Hematopoietic multipotent progenitor cell (in vitro differentiated cells): ENCODE data around the gene CPVL. TPM values are rescaled to one million over a fixed set of nuclear protein-coding genes. Genes with fewer than 3 reads are reported as not detected.
"Not testable (repeated sequence)": the region's sequence is repeated elsewhere in the genome, so short reads cannot be mapped to it uniquely, and the experiment has no call there.

Experiments used
- DNase-seq, 3 donors: peaks; one replicate each; pipeline ENCODE4 v3.0.0-alpha.2; 2011 to 2015; ENCODE audit warnings: low read depth in 2 of 3, low spot score in 2 of 3
- total RNA-seq: library from RNA; depleted of rRNA; stranded (reverse); fragments of >200 nt; gene quantifications from one replicate; pipeline ENCODE4 v1.2.3, GENCODE V29; 2012

CPVL gene
- total RNA-seq, 1 donor, result 42.0 TPM

GRCh38 chr7:29122759-29123158 is 23.6 kb downstream of the CPVL start:
- DNase-seq, result no peak

- no peak for DNase-seq
Observed at GRCh38 chr7:29122081-29122480, 24.3 kb downstream of the CPVL start.

DNA sequence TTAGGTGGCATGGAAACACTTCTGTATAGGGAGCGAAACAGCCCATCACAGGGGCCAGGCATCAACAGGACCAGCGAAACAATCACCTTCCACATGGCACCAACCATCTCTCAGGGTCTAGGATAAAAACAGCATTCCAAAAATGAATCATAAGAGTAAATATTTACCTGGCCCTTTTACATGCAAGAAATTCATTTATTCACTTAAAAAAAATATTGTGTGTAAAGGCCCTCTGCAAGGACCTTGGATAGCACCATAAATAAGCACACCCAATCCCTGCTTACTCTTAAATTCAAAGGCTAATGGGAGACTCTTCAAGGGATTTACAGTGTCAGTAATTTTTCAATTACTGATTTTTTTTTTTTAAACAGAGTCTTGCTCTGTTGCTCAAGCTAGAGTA is 25.4 kb downstream of the CPVL start:
- no peak for DNase-seq

- DNase-seq, result no peak
Observed at GRCh38 chr7:29119538-29119937, 26.8 kb downstream of the CPVL start.

- DNase-seq, result no peak
Observed at GRCh38 chr7:29116361-29117200, 29.8 kb downstream of the CPVL start.

DNA sequence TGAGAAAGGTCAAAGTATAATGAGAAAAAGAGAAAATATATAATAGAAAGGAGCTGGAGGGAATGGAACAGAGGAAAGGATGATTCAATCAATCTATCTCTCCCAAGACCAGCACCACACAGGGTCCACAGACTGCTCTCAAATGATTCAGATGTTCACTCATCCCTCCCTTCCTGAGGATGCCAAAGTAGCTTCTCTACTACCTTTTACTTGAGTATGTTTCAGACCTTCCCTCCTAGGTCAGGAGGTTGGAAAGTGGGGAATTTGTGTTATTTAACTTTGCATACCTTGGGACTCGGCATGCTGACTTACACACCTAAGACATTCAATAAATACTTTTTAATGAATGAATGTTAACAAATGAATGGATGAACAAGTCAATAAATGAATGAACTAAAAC is 30.6 kb downstream of the CPVL start:
- no peak for DNase-seq

- no peak for DNase-seq
Observed at GRCh38 chr7:29115130-29115687, 31.1 kb downstream of the CPVL start.

GRCh38 chr7:29114266-29114665 is 32.1 kb downstream of the CPVL start:
- DNase-seq, result not testable (repeated sequence)

GRCh38 chr7:29113384-29114102 is 32.8 kb downstream of the CPVL start:
- DNase-seq, result peak in 2 of 3 donors; percentile 70 to 73

DNA sequence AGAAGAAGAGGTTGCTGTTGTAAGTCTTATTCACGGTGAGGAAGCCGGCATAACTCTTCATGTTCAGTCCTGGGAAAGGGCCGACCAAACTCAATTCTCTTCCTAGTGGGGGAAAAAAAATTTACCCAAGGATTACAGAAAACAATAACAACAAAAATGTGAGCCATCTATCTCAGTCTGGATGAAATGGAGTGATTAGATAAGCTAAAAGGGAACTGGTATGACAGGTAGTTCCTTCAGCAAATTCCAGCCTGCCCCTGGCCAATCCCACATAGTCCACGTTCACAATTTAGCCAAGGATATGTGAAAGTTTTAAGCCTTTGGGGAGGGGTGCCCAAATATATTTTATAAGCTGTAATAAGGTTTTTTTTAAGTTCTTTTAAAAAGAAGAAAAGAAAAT is 33.6 kb downstream of the CPVL start:
- DNase-seq, result no peak

DNA sequence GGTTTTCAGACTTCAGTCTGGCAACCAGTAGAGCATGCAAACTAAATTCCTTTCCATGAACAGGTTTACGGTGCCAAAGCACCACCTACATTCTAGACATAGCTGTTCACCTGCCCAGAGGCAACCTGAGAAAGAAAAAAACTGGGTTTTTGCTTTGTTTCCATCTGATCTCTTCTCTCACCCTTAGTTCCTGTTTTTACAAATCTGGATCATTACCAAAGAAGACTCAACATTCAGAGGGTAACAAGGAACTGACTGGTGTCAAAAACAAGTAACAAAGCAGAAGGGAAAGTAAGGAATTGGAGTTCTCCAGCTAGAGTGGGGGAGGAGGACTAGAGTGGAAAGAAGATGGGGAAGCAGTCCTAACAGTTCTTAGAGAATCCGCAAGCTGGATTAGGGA is 36.4 kb downstream of the CPVL start:
- DNase-seq, result peak in 2 of 3 donors; percentile 26 to 73

DNA sequence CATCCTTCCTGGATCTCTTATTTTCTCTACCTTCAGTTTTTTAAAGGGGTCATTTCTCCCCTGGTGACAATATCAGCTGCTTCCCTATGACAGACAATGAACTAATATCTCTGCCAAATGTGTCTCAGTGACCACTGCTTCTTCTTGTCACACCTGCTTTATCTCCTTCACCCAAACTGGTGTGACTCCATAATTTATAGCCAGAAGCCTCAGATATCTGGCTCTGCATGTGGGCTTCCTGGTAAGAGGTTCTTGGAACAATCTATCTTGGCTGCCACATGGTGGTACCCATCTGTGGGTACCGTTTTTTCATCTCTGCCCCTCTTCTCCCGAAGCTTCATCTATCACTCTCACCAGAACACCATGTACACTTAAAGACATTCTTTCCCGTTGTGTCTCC is 37.0 kb downstream of the CPVL start:
- no peak for DNase-seq

GRCh38 chr7:29107056-29107455 is 39.3 kb downstream of the CPVL start:
- no peak for DNase-seq

- no peak for DNase-seq
Observed at GRCh38 chr7:29106669-29106988, 39.7 kb downstream of the CPVL start.

DNA sequence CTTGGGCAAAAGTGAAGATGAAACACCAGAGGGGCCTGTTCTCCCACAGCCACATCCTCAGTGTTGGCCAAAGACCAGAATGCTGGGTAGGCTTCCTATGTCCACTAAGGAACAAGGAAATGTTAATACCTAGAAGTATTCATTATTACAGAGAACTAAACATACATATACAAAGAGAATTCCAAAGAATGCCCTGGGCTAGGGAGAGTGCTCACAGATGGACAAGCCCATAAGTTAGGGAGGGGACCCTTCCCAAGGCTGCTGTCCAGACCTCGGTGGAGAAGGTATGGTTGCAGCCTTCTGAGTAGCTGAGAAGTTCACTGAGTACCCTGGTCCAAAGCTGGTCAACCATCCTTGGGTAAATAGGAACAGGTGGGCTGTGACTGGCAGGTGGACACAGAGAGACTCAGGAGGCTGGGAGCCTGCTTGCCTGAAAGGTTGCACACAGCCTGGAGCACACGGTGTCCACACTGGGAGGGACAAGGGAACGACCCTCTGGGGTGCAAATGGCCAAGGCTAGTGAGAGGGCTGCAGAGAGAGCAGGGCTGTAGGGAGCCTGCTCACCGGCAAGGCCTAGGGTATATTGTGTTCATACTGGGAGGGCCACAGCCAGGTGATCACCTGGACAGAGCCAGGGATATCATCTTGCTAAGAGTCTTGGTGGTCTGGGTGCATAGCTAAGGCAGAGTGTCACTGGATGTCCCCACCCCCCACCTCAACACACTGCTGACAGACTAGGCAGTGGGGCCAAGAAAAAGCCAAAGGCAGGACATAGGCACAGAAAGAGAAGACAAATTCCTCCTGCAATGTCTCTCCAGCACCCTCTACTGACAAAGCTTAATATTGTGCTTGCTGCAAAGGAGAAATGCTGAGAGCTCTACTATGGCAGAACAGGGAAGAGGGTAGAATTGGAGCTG is 40.3 kb downstream of the CPVL start:
- DNase-seq, result peak in 2 of 3 donors; percentile 65 to 83

DNA sequence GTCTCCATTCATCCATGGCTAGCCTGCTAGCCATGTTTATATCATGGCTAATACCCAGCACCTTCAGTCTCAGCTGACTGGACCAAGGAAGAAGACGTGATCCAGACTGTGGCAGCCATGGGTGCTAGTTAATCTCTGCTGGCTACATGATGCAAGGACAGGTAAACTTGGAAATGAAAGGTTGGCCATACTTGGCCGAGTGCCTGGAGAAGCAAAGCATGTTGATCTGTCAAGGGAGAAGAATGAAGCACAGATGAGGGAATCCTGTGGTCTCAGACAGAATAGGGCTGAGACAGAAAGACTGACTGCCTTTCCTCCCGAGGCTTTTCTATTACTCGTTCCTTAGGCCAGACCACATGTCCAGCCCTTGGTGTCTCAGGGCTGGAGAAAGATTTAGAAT is 41.1 kb downstream of the CPVL start:
- no peak for DNase-seq

- DNase-seq, result peak in 2 of 3 donors; percentile 70 to 80
Observed at GRCh38 chr7:29102558-29103151, 43.7 kb downstream of the CPVL start.

DNA sequence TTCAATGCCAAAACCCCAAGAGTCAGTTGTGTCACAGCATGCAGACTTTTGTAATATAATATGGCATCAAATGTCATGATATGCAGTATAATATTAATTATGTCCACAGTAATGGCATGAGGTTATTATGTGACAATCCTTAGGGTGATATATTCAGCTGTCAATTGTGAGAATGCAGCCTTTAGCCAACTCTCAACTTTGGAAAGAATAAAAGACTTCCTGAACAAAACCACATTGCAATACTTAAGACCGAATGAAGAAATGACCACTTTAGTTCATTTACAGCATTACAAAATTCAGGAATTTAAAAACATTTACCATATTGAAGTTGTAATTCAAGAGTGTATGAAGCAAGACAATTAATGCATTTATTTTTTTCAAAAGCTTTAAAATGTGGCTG is 45.4 kb downstream of the CPVL start:
- DNase-seq, result no peak

DNA sequence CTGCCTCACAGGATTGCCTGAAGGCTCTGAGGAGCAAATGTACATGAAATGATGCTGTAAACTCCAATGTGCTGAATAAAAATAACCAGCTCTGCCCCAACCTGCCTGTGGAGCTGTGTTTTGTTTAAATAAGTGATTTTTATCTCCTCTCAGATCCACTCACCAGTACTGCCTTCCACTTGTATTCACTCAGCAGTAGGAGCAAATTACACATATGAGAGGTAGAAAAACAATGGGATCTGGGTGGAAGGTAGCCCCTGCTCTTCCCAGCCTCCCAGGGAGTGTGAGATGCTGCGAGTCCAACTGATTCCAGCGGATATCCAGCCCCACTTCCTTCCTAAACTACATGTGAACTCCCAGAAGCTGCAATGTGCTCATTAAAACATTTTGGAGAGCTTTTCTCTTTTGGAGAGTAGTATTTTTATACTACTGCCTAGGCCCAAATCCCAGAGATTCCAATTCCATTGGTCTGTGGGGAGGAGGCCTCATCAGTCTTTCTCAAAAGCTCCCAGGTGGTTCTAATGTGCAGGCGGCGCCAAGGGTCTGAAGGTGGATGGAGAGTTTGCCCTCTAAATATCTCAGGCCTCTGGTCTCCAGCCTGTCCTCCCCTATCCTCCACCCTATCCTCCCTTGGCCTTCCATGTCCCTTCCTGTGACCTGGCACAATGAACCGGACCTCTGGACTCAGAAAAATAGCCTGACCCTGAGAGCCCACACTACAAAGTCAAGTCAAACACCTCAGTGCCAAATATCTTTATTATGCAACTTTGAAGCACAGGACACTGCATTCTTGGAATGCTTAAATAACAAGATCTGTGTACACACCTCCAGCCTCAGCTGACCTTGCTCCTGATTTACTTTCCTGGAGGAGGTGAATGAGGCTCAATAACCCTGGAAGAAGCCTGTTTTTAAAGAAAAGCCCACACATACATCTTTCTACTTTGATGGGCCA is 46.2 kb downstream of the CPVL start:
- DNase-seq, result no peak

DNA sequence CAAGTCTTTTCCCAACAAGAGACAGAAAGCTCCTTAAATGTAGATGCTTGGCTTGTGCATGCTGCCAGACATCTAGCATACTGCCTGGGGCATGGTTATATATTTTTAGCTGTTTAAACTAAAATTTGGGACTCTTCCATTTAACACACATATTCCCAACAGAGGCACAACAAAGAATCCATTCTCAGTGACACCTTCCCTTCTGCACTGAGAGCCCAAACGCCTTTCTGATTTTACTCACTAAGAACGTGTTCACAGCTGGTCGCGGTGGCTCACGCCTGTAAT is 49.9 kb downstream of the CPVL start:
- no peak for DNase-seq
